ENCODE results near the gene SRGAP3.
A peak's percentile ranks its signal among the peaks of the same experiment; 100 is the strongest.

The SRGAP3 gene

DNA sequence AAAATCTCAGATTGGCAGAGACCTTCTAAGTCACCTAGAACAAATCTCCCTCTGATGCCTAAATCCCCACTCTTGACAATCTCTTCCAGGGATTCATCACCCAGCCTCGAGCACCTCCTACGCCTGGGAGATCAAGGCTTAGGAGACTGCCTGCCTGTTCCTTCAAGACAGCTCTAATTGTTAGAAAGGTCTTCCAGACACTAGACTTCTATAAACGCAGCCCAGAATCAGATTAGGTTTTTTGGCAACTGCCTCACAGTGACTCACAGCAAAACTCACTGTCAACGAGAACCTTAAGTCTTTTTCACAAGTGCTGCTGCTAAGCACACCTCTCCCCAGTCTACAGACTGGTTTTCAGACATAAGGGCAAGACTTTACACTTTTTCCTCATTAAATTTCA lies 23.1 kb downstream of the SRGAP3 start:
- no peak for DNase-seq (ENCODE audit: low read depth in 2 of 3, low spot score in 1 of 3)

DNA sequence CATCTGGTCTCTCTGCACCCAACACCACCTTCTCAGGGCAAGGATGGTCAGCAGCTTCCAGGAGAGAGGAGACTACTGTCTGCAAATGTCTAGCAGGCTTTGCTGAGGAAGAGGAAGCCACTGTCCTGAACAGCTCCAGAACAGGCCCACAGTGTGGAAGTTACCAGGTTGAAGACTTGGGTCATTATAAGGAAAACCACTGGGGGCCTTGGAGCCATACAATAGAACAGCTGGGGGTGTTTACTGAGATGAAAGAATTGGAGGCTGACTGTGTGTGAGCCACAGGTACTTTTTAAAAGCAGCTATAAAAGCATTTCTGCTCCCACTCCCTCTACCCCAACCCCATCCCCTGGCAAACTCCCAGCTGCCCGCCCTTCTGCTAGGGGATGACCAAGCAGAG lies 24.2 kb downstream of the SRGAP3 start:
- DNase-seq (ENCODE audit: low read depth in 2 of 3, low spot score in 1 of 3) = no peak

DNA sequence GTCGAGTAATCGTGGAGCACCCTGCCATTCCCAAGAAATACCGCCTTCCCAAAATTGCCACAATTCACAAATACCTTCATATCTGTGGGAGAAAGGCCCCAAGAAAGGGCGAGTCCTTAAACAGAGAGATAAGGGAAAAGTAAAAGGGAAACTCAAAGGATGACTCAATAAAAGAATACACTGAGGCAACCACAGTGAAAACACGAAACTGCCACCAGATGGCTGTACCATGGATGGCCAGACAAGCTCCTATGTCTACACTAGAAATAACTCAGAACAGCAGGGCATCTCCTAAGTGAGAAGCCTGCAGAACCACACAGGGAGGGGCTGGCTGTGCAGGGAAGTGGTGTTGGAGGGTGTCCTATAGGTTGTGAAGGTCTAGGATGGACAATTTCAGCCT lies 25.0 kb downstream of the SRGAP3 start:
- peak in 1 of 3 donors; percentile 16 for DNase-seq (ENCODE audit: low read depth in 2 of 3, low spot score in 1 of 3)

DNA sequence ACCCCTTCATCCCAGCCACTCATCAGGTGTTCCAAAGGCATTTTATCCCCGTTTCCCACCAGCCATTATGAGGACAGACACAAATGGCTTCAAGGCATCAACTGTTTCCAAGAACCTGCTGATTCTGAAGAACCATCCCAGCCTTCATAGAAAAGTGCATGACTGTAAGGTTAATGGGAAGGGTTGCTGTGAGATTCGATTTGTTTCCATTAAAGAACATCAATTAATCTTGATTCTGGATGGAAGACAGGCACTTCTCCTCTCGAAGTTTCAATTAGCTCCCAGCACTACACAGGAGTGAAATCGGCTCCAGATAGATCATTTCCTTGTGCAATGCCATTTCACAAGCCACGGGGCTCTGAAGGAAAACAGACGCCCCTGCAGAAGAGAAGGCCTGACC lies 25.8 kb downstream of the SRGAP3 start:
- no peak for DNase-seq (ENCODE audit: low read depth in 2 of 3, low spot score in 1 of 3)

DNA sequence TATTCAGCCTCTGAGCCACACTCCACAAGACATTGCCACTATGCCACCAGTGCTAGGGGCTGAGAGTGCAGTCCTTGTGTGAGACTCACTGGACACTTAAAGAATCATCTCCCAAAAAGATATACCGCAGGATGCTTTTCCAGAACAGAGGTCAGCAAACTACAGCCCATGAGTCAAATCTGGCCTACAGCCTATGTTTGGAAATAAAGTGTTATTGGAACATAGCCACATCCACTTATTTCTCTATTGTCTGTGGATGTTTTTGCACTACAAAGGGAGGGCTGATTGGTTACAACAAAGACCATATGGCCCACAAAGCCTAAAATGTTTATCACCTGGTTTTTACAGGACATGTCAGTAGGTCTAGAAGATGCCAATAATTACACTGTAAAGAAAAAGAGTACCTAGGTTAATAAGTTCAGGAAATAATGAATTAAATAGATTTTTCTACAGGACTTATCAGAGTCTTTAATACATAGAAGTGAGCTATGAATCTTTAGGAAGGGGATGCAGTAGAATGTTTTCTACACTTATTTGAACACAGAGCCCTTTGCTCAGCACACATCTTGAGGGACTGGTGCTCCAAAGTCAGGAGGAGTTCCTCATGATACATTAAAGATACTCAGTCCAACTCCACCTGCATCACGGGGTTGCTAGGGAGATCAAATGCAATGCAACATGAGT lies 26.3 kb downstream of the SRGAP3 start:
- DNase-seq (ENCODE audit: low read depth in 2 of 3, low spot score in 1 of 3) = no peak

DNA sequence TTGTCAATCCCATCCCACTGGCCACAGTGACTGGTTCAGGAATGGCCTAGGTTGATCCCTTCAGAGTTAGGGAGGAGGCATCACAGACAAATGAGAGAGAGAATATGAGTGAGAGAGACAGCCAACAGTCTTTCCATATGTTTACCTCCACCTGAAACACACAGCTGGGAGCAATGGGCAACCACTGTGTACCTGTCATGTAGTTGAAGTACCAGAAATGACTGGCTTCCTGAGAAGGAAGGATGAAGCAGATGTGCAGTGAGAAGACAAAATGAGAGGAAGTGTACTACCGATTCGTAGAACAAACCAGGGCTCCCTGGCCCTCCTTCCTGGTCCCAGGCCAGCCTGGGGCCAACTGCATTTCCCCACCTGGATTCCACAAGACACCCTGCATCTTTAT lies 27.4 kb downstream of the SRGAP3 start:
- DNase-seq (ENCODE audit: low read depth in 2 of 3, low spot score in 1 of 3) = no peak

DNA sequence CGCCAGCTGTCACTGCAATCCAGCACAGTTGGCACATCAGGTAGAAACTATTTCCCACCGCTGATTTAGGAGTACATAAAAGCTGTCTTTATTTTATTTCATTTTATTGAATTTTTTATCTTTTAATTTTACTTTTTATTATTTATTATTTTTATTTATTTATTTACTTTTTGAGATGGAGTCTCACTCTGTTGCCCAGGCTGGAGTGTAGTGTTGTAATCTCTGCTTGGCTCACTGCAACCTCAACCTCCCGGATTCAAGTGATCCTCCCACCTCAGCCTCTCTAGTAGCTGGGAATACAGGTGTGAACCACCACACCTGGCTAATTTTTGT lies 31.0 kb downstream of the SRGAP3 start:
- no peak for DNase-seq (ENCODE audit: low read depth in 2 of 3, low spot score in 1 of 3)

DNA sequence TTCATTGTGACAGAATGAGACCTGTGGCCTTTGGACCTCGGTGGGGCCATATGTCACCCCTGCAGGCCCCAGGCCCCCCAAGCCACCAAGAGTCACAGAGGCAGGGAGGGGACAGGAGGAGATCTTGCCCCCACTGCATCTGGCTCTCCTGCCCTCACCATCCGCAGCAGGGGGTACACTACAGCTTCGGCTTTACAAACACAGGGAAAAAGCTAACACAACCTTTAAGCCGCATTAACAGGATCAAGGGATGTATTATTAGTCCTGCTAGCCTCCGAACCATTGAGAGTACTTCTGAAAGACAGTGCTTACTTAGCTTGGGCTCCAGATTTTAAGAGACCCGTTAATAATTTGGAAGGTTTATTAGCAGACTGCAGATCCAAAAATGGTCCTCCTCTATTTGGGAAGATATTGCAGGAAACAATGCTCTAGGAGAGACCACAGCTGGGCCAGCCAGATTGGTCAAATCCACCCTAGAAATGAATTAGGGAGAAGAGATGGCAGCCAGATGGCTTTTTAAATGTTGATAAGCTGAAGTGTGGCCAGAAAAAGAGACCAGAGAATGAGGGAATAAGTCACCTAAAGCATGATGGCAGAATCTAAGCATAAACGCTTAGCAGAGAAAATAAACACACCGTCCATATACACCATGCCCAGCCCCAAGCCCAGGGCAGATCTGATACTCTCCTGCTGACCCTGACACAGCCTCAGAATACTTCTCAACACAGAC lies 31.5 kb downstream of the SRGAP3 start:
- DNase-seq (ENCODE audit: low read depth in 2 of 3, low spot score in 1 of 3) = no peak

DNA sequence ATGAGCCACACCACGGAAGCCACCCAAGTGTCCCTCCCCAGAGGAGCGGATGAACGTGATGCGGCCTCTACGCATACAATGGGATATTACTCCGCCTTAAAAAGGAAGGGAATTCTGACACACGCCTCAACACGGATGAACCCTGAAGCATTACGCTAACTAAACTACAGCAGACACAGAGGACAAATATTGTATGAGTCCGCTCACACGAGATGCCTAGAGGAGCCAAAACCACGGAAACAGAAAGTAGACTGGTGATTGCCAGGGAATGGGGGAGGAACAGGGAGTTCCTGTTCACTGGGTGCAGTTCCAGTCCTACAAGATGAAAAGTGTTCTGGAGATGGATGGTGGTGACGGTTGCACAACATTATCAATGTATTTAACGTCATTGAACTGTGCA lies 32.7 kb downstream of the SRGAP3 start:
- no peak for DNase-seq (ENCODE audit: low read depth in 2 of 3, low spot score in 1 of 3)

DNA sequence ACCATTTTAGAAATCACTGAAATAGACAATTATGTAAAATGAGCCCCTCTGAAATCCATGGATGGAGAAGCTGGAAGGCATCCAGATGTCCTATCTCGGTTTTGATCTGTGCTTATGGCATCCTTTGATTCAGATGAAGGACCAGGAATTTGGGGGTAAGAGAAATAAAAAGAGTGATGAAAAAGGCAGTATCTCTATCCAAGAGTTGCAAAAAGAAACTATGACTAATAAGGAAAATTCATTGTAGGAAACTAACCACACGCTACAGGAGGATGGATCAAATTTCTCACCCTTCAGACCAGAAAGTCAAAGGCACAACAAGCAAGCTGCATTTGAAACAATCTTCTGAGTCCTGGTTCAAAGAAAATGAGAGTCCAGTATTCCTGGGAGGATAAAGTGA lies 34.8 kb downstream of the SRGAP3 start:
- no peak for DNase-seq (ENCODE audit: low read depth in 2 of 3, low spot score in 1 of 3)

DNA sequence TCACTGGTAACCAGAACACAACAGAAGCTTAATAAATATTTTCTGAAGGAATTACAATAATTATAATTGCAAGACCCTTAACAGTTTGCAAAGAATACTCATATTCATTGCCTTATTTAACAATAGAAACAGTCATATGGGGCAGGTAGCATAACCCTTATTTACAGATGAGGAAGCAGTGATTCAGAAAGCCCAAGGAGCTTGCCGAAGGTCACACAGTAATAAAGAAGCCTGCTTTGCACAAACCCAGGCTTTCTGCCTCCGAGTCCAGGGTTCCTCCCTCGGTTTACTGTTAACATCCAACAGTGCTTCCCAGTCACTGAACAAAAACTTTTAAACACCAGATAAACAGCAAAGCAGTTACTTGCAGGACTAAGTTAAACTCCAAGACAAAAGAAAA lies 35.3 kb downstream of the SRGAP3 start:
- DNase-seq (ENCODE audit: low read depth in 2 of 3, low spot score in 1 of 3) = no peak

DNA sequence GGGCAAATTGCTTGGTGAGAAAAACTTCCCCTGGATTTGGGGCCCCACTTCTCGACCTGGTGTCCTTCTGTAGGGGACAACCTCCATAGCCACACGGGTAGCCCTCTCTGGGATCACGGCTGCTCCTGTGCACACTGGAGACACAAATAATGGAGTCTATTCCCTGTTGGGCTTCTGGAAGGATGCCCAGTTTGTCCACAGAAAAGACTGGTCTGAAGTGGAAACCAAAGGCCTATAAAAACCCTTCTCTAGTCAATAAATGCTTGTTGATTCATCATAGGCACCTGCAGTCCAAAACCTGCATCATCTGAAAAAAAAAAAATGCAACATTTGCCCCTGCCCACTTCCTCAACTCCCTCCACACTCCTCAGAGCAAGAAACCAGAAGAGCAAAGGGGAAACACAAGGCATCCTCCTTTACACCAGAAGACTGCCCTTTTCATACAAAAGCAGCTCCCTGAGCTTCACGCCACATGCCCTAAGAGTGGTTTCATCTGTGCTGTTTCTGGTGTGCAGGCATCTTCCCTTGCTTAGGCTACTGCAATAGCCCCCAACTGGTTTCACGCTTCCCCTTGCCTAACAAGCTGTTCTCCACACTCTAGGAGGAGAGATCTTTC lies 36.3 kb downstream of the SRGAP3 start:
- no peak for DNase-seq (ENCODE audit: low read depth in 2 of 3, low spot score in 1 of 3)

DNA sequence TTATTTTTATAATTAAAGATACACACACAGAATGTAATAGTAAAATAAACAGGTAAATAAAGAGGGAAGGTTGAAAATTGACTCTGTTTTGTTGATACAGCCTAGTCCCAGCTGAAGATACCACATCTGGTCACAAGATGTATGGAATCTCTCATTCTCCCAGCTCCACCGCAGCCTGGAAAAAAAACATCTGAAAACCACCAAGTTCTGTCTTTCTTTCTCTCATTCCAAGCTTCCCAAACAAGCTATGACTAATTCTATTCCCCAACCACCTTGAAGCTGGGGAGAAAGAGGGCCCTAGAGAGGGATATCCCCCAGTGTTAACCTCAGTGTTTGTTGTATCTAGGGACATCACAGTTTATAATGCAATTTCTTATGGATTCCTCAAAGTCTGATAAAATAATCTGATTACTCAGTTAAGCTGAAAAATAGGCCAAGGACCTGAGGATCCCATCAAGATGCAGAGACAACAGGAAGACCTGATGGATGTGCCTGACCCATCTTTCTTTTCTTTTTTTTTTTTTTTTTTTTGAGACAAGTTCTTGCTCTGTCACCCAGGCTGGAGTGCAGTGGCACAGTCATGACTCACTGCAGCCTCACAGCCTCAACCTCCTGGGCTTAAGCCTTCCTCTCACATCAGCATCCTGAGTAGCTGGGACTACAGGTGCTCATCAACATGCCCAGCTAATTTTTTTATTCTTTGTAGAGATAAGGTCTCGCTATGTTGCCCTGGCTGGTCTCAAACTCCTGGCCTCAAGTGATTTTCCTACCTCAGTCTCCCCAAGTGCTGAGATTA lies 38.1 kb downstream of the SRGAP3 start:
- DNase-seq (ENCODE audit: low read depth in 2 of 3, low spot score in 1 of 3) = peak in 1 of 3 donors; percentile 2

DNA sequence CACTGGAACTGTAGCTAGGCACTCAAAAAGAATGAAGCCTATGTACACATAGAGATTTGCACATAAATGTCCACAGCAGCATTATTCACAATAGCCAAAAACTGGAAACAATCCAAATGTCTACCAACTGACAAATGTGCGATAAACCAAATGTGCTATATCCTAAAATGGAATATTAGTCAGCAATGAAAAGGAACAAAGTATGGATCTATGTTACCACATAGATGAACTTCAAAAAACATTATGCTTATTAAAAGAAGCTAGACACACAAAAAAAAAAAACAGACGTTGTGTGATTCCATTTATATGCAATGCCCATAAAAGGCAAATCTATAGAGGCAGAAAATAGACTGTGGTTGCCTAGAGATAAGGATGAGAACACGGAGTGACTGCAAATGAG lies 39.7 kb downstream of the SRGAP3 start:
- DNase-seq (ENCODE audit: low read depth in 2 of 3, low spot score in 1 of 3) = no peak

DNA sequence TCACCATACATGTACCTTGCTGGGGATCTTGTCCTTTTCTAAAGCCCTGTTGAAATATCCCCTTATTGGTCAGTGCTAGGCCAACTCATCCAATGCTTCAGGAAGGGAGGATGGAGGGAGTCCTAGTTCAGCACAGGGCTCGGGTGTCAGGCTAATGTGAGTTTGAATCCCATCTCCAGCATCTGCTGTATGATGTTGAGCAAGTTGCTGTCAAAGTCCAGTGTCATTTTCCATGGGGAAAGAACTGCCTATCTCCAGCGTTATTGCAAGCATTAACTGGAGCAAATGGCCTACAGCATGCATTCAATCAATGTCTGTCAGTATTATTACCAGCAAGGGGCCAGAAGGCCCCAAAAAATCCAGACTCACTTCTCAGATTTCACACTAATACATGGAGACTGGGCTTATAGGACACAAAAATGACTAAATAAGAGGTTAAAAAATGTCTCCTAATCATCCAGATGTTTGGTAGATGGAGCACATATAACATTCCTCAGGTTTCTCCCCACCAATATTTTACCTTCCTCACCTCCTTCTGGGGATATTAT lies 40.8 kb downstream of the SRGAP3 start:
- DNase-seq (ENCODE audit: low read depth in 2 of 3, low spot score in 1 of 3) = no peak

DNA sequence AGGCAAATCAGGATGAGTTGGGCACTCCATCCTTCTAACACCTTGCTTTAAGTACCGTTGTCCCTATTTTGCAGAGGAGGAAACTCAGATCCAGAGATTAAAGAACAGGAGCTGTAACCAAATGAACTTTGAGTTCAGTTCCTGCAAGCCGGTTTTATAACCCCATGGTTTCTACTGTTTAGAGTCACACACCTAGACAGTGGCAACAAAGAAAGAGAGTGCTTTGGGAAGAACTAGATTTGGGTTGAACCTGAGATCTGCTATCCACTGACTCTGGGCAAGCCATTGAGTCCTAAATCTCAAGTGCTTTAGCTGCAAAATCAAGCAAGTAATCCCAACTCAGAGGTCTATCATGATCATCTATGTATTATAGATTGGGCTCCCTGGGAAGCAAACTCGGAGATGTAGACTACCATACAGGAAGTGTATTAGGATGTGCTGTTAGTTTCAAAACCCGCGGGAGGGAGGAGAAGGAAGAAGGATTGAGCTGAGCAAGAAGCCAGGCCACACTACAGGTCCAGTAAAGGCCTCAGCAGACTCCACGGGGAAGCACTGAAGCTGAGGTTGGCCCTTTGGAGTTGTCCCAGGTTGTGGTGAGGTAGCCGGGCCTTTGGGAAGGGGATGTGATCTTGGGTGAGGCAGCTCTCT lies 42.2 kb downstream of the SRGAP3 start:
- no peak for DNase-seq (ENCODE audit: low read depth in 2 of 3, low spot score in 1 of 3)

DNA sequence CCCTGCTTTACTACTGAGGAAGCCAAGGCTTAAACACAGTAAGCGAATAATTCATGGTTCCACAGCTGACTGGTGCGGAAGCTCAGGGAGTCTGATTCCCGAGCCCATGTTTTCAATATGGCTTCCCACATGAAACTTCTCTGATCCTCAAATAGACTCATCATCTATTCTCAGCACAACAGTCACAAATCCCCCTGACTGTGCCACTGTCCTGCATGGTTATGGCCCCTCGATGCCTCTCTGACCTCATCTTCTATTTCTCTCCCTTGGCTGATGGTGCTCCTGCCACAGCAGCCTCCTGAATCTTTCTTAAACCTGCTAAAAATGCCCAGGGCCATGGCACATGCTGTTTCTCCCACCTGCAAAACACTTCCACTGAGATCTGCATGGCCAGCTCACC lies 43.2 kb downstream of the SRGAP3 start:
- no peak for DNase-seq (ENCODE audit: low read depth in 2 of 3, low spot score in 1 of 3)

DNA sequence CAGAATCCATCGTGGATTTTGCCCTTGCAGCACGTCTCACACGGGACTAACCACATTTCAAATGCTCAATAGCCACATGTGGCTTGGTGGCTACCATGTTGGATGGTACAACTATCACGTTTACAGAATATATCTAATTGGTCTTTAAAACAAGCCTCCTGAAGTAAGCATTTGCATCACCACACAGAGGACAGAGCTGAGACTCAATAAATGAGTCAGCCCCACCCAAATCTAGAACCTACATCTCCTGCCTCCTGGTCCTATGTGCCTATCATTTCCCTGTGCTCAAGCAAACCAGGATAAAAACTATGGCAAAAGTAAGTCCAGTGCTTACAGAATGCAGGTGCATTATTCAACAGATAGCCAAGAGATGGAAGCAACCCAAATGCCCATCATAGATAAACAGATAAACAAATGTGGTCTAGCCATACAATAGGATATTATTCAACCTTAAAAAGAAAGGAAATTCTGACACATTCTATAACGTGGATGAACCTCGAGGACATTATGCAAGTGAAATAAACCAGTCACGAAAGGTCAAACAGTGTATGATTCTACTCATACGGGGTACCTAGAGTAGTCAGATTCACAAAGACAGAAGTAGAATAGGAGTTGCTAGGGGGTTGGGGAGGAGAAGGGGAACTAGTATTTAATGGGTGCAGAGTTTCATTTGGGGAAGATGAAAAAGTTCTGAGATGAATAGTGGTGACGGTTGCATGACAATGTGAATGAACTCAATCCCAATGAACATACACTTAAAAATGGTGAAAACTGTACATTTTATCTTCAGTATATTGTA lies 43.9 kb downstream of the SRGAP3 start:
- no peak for DNase-seq (ENCODE audit: low read depth in 2 of 3, low spot score in 1 of 3)

DNA sequence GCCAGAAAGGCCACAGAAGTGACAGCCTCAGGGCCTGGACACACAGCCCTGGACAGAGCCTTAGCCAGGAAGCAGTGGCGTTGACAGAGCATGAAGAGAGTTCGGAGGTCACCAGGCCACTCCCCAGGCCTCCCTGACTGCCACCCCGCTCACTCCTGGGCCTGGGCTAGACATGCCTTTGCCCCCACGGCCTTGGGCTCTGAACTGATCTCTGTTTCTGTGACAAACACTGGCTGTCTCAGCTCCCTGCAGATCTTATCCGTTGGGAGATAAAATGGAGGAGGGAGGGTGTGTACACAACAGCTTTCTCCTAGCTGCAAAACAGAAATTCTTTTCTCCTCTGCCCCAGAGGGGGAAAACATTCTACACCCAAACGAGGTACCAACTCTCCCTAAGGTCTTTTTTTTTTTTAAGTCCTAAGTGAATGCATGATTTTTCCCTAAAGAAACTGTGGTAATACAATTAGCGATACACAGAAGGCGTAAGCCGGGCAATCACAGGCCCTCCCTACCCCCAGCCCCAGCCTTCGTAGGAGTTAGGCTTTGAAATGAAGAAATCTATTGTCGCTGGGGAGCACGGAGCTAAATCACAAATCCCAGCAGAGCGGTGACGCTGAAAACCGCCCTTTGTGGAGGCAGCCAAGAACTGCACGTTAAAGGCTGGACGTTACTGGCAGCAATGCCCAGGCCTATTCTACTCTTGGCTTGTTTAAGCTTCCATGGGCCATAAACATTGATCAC lies 45.0 kb downstream of the SRGAP3 start:
- no peak for DNase-seq (ENCODE audit: low read depth in 2 of 3, low spot score in 1 of 3)

DNA sequence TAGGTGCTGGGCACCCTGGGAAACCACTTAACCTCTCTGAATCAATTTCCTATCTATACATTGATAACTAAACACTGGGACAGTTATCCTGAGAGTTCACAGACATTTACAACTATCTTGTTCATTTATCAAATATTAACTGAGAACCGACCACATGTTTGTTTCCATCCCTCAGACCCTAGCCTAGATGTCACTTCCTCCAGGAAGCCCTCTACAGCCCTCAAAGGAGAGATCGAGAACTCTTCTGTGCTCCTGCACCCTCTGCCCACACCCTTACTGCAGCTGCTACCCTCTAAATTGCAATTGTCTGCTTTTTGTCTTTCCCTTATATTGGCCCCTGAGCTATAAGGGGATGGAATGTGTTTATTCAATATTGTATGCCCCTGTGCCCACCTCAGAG lies 46.1 kb downstream of the SRGAP3 start:
- DNase-seq (ENCODE audit: low read depth in 2 of 3, low spot score in 1 of 3) = no peak
